DMS53 (cell line): ENCODE results near the gene OR10H2.
A peak's percentile ranks its signal among the peaks of the same experiment; 100 is the strongest.
"Not testable (repeated sequence)": the region's sequence is repeated elsewhere in the genome, so short reads cannot be mapped to it uniquely, and the experiment has no call there.

ENCODE experiments used
- DNase-seq: peaks from one replicate; lab custom pipeline; 2025; lab: John Stamatoyannopoulos, UW

OR10H2 gene, protein sequence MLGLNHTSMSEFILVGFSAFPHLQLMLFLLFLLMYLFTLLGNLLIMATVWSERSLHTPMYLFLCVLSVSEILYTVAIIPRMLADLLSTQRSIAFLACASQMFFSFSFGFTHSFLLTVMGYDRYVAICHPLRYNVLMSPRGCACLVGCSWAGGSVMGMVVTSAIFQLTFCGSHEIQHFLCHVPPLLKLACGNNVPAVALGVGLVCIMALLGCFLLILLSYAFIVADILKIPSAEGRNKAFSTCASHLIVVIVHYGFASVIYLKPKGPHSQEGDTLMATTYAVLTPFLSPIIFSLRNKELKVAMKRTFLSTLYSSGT

DNA sequence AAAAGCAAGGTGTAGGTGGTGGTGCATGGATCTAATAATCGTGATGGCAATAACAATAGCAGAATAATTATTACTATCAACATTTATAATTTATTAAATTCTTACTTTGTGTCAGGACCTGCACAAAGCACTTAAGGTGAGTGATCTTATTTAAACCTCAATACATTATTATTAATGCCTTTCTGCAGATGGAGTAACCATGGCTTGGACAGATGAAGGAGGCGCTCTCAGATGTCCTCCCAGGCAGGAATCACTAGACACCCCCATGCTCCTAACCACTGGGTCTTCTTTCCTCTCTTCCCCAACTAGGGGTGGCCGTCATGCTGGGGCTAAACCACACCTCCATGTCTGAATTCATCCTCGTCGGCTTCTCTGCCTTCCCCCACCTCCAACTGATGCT, at the start of gene OR10H2:
Gene OR10H2, plus strand, starts transcription at position 301 of the 400 bp plus-strand sequence. Its CDS starts 20 bp downstream, at position 321.
- DNase-seq = no peak

DNA sequence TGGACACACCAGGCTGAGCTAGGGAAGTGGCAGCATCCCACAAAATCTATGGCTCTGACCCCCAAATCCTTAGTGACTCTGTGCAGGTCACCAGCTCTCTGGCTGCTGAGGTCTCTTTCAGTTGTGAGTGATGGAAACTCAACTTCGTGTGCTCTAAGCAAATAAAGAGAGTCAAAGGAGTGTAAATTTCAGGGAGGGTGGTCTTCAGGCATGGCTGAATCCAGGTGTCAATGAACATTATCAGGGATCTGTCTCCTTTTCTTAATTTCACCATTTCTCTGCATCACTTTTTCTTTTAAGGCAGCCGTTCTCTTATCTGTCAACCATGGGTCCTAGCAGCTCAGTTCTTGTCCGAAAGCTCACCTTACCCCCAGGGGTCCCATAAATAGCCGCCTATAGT, 48.7 kb upstream of the OR10H2 start:
- DNase-seq = no peak

DNA sequence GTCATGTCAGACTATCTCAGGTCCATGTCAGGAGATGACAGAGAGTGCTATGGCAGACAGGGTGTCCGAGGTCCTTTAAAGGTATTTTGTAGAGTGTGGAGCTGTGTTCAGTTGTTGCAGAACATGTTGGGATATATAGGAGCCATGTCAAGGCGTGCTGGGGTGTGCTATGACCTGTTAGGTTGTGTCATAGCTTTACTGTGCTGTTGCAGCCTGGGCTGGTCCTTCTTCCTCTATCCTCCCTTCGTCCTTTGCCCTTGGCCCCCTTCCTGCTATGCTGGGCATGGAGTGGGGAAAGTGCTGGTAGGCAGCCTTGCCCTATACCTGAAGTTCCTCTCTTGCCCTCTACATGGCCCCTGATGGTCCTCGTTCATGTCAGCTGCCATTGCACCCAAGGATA, 48.0 kb upstream of the OR10H2 start:
- not testable (repeated sequence) for DNase-seq

DNA sequence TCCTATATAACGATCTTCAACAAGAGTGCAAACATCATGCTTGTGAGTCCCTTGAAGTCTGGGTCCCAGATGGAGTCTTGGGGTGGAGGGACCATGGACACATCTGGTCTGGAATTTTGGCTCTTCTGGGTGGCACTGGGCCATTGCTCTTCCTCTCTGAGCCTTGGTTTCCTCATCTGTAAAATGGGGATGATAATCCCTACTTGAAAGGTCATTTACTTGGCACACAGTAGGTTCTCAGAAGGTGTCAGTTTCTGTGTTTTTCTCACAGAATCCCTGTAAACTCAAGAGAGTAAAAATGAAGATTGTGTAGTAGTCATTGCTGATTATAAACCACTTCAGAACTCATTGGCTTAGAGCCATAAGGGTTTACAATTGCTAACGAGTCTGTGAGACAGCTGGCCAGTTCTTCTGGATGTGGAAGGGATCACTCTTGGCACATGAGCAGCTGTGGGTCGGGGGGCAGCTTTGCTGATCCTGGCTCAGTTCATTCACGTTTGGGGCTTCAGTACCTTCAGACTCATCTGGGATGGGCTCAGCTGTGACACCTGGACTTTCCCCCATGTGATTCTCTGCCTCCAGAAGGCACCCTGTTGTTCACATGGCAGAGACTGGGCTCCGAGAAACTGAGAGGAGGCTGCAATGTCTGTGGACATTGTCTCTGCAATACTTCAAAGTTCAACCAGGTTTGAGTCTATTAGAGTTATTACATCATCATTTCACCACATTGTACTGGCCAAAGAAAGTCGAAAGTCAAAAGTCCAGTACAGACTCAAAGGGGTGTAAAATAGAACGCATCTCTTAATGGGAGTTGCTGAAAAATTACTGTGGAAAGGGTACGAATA, 47.1 kb upstream of the OR10H2 start:
- DNase-seq = no peak

DNA sequence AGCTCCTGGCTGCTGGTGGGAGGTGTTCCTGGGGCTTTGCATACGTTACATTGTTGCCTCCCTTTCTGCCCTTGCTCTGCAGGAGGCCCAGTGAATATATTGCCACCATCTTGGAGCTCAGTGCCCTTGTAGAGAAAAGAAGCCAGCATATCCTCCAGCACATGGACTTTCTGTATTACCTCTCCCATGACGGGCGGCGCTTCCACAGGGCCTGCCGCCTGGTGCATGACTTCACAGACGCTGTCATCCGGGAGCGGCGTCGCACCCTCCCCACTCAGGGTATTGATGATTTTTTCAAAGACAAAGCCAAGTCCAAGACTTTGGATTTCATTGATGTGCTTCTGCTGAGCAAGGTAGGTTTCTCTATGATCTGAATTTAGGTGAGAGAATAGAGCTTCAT, 44.4 kb upstream of the OR10H2 start:
- DNase-seq = no peak

DNA sequence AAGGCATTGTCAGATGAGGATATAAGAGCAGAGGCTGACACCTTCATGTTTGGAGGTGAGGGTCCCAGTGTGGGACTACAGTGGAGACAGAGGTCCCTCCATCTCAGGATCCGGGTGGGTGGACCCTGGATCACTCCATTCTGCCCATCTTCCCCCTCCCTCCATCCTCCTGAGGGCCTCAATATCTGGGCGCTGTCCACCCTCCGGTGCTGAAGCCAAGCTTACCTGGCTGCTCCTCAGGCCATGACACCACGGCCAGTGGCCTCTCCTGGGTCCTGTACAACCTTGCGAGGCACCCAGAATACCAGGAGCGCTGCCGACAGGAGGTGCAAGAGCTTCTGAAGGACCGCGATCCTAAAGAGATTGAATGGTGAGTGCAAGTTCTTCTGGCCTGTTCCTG, 43.0 kb upstream of the OR10H2 start:
- no peak for DNase-seq

DNA sequence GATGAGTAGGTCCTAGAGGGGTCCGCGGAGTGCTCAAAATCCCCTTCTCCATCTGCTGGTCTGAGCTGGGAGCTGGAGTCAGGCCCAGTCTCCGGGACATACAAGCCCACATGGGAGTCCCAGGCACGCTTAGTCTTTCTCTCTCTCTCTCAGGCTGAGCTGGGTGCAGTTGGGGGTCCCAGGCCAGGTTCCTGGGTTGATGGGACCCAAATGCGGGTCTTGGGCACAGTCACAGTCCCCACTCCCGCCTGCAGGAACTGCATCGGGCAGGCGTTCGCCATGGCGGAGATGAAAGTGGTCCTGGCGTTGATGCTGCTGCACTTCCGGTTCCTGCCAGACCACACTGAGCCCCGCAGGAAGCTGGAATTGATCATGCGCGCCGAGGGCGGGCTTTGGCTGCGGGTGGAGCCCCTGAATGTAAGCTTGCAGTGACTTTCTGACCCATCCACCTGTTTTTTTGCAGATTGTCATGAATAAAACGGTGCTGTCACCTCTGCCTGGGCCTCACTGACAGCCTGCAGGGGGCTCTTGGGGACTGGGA, 31.1 kb upstream of the OR10H2 start:
- no peak for DNase-seq

DNA sequence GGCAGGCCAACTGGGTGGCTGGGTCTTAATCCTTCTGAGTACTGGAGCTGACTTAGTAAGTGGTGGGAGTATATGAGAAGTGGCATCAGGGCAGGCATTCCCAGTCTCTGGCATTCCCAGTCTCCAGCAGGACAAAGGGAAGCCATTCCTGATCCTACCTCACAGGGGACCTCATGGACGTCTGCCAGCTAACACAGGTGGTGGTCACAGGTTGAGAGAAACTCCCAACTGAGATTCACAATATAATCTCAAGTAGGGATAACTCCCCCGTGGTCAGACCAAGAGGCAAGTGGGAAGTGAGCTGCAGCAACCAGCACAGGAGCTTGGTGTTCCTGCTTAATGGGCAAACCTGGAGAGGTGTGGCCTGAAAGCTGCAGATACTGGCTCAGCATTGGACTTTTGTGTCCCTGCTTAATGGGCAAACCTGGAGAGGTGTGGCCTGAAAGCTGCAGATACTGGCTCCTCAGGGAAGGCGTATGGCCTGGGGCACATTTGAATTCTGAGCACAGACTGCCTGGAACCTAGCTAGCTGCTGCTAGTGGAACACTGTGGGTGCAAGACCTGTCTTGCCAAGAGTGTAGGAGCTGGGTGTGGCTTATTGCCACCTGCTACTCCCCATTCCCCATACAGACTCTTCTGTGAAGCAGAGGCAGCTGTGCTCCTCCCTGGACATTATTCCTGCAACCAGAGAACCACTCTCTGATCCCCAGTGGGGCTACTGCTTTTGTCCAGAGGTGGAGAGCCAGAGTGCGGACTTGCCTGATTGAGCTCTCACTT, 25.9 kb upstream of the OR10H2 start:
- DNase-seq = no peak

DNA sequence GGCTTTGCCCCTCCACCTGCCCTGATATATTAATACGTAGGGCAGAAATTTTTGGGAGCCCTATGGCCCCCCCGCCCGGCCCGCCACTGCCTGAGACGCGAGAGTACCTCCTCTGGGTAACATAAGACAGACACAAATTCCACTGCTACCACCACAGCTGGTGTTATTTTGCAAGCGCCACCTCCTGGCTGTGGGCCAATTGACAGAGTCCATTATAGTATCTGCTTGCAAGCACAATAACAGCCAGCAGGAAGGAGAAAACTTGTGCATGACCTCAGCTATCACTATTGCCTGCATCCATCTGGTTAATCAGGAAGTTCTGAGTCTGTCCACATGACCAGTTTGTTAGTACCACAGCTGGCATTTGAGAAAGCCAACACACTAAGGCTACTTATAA, 25.3 kb upstream of the OR10H2 start:
- peak; percentile 24 for DNase-seq

DNA sequence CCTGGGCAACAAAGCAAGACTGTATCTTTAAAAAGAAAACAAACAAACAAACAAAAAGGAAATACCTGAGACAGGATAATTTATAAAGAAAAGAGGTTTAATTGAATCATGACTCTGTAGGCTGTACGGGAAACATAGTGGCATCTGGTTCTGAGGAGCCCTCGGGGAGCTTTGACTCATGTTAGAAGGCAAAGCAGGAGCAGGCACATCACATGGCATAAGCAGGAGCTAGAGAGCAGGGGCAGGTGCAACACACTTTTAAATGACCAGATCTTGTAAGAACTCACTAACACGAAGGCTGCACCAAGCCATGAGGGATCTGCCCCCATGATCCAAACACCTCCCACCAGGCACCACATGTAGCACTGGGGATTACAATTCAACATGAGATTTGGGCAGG, 13.2 kb upstream of the OR10H2 start:
- no peak for DNase-seq

DNA sequence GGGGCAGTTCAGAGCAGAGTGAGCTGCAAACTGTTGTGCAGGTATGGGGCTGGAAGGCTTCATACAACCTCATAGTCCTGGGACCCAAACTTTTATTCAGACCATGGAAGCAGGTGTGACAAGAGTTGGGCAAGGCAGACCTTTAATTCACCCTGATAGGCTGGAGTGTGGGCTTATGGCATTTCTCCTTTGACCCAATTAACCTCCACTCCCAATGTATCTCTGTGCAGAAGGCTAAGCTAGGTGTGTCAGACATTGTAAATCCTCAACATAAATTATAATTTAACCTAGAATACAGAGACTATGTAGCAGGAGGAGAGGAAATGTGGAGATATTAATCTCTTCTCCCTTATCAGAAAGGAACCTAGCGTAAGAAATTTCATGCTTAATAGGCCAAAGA, 12.2 kb upstream of the OR10H2 start:
- no peak for DNase-seq

DNA sequence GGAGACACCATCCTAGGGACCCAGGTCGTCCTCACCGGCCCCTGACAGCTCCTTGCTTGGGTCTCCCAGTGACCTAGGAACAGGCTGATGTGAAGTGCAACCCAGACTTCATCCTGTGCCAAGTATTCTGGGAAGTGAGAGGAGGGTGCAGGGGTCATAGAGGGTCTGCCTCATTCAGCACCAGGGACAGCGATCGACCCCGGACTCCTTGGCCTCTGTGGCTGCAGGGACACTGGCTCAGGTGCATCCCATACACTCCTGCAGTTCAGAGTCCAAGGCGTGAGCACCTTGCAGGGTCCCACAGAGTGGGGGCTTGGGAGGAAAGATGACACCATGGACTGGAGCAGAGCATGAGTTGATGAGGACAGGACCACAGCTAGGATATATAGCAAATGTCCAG, 10.0 kb upstream of the OR10H2 start:
- DNase-seq = no peak

DNA sequence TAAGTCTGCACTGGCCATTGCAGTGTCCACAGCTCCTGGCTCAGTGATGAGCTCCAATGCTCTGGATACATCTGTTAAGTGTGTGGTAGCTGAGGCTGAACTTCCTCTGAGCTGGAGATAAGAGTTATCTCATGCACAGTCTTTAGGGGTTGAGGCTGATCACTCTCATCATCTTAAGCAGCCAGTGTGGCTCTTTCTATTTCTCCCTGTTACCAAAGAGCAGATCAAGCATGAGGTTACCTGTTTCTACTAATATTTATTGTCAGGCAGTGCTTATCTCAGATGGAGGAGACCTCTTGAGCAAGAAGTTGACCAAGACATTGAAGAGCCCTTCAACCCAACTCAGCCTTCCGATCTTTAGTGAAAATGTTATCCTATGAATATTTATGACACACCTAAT, 6.6 kb upstream of the OR10H2 start:
- DNase-seq = no peak

DNA sequence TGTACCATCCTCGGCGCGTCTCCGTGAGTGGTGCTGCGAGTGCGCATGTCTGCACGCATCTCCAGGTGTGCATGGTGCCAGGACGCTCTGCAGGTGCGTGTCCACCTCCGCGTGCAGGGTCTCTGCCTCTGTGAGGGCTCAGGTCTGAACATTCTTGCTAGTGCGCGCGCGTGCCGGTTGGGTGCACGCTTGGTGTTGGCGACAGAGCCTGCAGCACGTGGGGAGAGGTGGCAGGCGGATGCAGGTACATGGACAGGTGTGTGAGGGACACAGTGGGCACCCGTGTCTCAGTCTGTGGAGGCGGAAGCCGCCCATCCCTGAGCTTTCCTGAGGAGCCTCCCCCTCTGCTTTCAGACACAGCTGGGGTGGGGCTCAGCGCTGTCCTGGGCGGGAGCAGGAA, 4.9 kb upstream of the OR10H2 start:
- no peak for DNase-seq

DNA sequence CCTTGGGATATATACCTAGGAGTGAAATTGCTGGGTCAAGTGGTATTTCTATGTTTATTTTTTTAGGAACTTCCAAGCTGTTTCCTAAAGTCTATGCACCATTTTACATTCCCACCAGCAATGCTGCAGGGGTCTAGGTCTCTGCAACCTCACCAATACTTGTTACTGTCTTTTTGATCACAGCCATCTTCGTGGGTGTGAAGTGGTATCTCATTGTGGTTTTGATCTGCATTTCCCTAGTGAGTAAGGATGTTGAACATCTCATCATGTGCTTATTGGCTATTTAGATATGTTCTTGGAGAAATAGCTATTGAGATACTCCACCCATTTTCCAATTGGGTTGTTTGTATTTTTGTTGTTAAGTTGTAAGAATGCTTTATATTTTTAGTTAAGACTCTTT, 2.7 kb downstream of the OR10H2 start:
- DNase-seq = no peak

DNA sequence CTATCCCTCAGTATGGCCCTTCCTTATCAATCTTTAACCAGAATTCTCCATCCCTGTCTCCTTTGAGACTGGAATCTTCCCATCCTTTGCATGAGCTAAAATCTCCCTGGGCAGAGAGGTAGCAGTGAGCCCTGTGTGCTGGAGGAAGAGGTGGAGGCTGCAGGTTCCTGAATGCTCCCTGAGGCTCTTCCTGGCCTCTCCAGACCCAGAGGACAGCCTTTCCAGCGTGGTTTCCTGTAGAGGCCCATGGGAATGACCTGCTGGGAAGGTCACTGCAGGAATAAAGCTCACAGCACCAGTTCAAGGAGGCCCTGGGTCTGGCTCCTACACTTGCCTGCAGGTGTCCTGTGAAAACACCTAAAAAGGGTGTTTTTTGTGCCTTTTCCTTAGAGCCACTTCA, 4.6 kb downstream of the OR10H2 start:
- DNase-seq = no peak

DNA sequence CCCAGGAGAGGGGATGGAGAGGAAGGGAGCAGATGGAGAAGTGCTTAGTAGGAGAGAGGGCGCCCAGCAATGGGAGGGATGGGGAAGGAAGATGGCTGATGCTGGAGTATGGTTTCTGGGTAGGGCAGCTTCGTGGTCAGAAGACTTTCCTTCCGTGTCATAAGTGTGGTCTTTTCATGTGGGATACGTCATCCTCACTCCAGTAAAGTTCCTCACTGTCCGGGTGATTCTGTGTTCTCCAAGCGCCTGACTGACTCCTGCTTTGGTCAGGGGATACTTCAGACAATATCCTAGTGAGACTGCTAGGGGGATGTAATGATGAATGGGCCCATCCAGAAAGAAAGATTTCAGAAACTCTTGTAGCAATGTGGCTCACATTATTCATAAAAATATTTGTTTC, 6.1 kb downstream of the OR10H2 start:
- no peak for DNase-seq

DNA sequence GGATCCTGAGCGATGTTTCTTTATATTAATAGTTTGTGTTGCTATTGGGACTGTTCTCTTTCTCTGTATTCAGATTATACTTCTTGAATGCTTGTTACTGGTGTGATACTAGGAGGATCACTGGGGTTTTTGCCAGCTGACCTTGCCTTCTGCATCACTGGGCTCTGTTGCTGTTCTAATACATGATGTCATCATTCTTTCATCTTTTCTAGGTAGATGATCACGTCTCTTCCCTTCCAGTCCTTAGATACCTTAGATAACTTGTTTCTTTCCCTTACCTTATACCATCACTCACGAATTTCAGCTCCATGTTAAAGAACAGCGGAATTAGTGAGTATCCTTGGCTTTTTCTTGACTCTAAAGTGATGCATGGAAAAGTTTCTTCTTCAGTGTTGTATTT, 9.9 kb downstream of the OR10H2 start, which contains the start of gene OR10H3:
Gene OR10H3, plus strand, starts transcription at position 264 of the 400 bp plus-strand sequence. CDS start 3,408 bp downstream, outside the sequence.
- no peak for DNase-seq

DNA sequence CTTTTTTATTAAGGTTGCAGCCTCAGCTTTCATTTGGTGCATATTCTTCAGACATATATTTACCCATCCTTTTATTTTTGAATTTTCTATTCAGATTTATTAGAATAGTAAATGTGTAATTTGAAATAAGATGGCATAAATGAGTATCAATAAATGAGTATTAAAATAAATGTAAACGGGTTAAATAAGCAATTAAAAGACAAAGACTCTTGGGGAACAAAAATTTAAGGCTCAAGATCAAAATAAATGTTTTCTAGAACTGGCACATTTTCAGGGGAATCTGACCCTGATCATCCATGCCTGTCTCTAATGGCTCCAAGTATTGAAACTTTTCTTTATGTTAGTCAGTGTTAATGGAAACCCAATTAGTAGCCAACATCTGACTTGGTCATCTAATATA, 13.0 kb downstream of the OR10H2 start:
- no peak for DNase-seq

DNA sequence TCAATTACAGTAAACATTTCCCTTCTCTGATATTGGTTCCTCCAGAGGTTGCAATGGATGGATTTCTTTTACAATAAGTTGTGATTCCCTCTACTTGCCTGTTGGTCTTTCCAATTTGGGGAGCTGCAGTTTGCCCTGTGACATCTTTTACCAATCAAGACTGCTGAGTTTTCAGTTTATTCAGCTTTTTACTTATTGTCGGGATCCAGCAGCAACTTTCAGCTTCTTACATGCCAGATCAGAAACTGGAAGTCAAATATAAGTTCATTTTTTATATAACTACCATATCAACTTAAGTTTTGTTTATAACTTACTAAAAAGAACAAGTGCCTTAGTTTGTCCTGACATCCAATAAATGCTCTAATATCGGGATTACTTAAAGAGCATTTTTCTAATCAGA, 20.4 kb downstream of the OR10H2 start:
- DNase-seq = no peak

DNA sequence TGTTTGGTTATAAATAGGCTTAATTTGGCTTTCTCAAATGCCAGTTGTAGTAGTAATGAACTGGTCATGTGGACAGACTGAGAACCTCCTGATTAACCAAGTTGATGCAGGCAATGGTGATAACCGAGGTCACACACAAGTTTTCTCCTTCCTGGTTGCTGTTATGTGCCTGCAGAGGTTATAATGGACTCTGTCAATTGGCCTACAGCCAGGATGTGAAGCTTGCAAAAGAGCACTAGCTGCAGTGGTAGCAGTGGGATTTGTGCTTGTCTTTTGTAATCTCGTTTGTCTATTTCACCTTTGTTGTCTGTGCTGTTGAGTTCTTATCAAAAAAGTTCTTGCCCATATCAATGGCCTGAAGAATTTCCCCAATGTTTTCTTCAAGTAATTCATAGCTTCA, 30.6 kb downstream of the OR10H2 start:
- no peak for DNase-seq

DNA sequence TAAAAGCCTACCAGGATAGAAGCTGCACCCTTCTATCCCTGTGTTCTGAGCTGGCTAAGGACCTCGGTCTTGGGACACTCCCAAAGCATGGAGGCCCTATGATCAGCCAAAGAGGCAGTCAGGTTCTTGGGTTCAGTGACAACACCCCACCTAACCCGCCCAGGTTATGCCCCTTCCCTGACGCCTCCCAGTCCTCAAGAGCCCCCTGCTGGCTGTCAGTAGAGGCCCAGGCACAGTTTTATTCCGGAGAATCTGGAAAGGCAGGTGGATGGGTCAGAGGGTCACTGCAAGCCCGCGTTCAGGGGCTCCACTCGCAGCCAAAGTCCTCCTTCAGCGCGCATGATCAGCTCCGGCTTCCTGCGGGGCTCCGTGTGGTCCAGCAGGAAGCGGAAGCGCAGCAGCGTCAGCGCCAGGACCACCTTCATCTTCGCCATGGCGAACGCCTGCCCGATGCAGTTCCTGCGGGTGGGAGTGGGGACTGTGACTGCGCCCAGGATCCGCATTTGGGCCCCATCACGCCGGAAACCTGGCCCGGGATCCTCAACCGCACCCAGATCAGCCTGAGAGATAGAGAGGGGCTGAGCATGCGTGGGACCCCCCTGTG, 32.2 kb downstream of the OR10H2 start:
- DNase-seq = no peak
